ENCODE results near the gene TOPBP1. TPM values are rescaled to one million over a fixed set of nuclear protein-coding genes. Genes with fewer than 3 reads are reported as not detected.

TOPBP1 gene
- total RNA-seq (2011; cell fraction: chromatin; rRNA removed; ENCODE audit: low replicate concordance): 71.2 and 213 TPM in 2 replicates
- 22.3 and 38.2 TPM in 2 replicates for total RNA-seq (2011; cell fraction: nucleolus; rRNA removed)
- 59.8 and 75.6 TPM in 2 replicates for total RNA-seq (2011; cell fraction: nucleoplasm; rRNA removed)
- total RNA-seq (2014; rRNA removed): 46.1 and 46.7 TPM in 2 replicates
- 74.4 and 78.9 TPM in 2 replicates for total RNA-seq (2014; rRNA removed; fragmentation: Illumina TruSeq; extraction: Trizol)
- 76.8 and 77.6 TPM in 2 replicates for total RNA-seq (2015; rRNA removed; fragmentation: Illumina TruSeq; extraction: Trizol)
- 44.7 and 49.1 TPM in 2 replicates for total RNA-seq (2021)
- 72.3 and 77.3 TPM in 2 replicates for polyA plus RNA-seq (2011; rRNA removed)
- 16.0 and 31.2 TPM in 2 replicates for polyA plus RNA-seq (2011; cell fraction: cytosol; rRNA removed)
- 133 and 184 TPM in 2 replicates for polyA plus RNA-seq (2011; cell fraction: nucleus; rRNA removed)
- polyA plus RNA-seq (2012): 30.5 and 31.8 TPM in 2 replicates
- polyA plus RNA-seq (2014; fragmentation: Illumina TruSeq; extraction: Trizol): 51.9 and 58.2 TPM in 2 replicates
- polyA plus RNA-seq (2014; fragmentation: Nextera tagmentation; extraction: Ambion mirVana): 10 to 100 TPM; 16.6 to 20.1 TPM
- 45.3 and 59.7 TPM in 2 replicates for polyA plus RNA-seq (2014; rRNA removed)
- polyA minus RNA-seq (2011; rRNA and poly(A)+ RNA removed): 112 and 113 TPM in 2 replicates
- polyA minus RNA-seq (2011; cell fraction: cytosol; rRNA and poly(A)+ RNA removed): 26.3 and 28.6 TPM in 2 replicates
- polyA minus RNA-seq (2011; cell fraction: nucleus; rRNA and poly(A)+ RNA removed): 56.1 and 101 TPM in 2 replicates
- percentile 84 among the genes with signal in this experiment for Bru-seq, nascent RNA
- percentile 93 among the genes with signal in this experiment for BruChase-seq, experiment 1, labeled RNA remaining after a 2-hour chase
- BruChase-seq, experiment 2, labeled RNA remaining after a 6-hour chase: percentile 93 among the genes with signal in this experiment
- long read RNA-seq, experiment 1, full-length matches to known transcripts: 65 of 141 reads
- long read RNA-seq, experiment 1, partial matches to known transcripts: 49 of 141 reads
- long read RNA-seq, experiment 1, other reads (novel, unspliced or antisense): 27 of 141 reads
- long read RNA-seq, experiment 2, full-length matches to known transcripts: 6 of 35 reads
- long read RNA-seq, experiment 2, partial matches to known transcripts: 9 of 35 reads
- long read RNA-seq, experiment 2, other reads (novel, unspliced or antisense): 20 of 35 reads
- long read RNA-seq, experiment 3, full-length matches to known transcripts: 1 of 1 reads
- long read RNA-seq, experiment 3, partial matches to known transcripts: 0 of 1 reads
- long read RNA-seq, experiment 3, other reads (novel, unspliced or antisense): 0 of 1 reads

DNA sequence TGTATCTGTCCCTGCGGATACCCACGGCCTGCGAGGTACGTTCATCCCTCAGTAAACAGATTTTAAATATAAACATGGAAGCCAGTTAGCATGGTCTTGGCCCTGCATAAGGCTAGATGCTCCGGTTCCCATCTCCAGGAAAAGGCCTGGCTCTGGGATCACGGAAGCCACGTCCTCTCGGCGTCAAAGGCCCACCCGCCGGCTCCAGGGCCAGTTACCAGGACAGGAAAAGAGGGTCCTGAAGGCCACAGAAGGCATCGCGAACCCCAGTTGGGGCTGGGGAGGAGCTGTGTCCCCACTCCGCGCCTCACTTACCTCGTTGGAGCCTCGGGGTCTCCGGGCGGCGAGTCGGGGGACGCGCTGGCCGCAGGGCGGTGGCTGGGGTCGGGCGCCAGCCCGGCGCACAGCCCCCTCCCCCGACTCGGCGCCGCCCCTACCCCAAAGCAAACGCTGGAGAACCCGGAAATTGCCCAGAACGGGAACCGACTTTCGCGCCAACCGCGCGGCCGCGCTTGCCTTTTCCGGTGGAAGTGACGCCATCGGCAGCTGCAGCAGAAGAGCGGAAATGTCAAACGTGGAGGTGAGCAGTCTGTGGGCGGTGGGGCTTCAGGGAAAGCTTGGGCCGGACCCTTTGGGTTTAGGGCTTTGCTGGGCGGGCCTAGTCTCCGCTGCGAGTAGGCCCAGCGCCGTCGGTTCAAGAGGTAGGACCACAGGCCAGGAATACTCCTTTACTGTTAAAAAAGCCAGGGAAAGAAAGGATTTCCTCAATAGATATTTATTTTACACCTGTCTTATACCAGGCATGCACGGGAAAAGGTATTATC is at the start of gene TOPBP1:
Gene TOPBP1, minus strand, starts transcription at position 488 of the 824 bp plus-strand sequence. CDS start 814 bp downstream, outside the sequence.
- WGBS (ENCODE audit: insufficient coverage, low coverage, missing lambda C conversion rate): under 1% methylated on average over 25 of the region's 58 CpGs
- ChIA-PET POLR2A (interaction anchor here (0.6 to 1.6 kb wide), 6 partner anchors 11 to 153 kb away, joined by 3 to 5 read pairs (median 4); no protein-coding TSS in a partner anchor), CTCF (ENCODE audit: low intra/inter-chr PET ratio) (interaction anchor here (1.1 kb wide), 1 partner anchor 265 kb away, joined by 3 read pairs; no protein-coding TSS in a partner anchor)
- in situ Hi-C loops (cut with MboI): loop anchor here (25.0 kb wide), 1 partner anchor 251 kb away; no protein-coding TSS in a partner anchor
- FAIRE-seq: peak; percentile 77
- Histone ChIP-seq H3K27ac (ENCODE audit: extremely low read depth, low read depth, low read length) (peak within 1 kb of the TSS; percentile 97), H3K27me3 (ENCODE audit: control insufficient read depth in 2 of 2, insufficient read depth in 2 of 2, low read length in 2 of 2) (no peaks in the 10 kb centered on the region), H4K20me1 (replicated peaks; ENCODE audit: control insufficient read depth, insufficient read depth, low read length) (no peaks in the 10 kb centered on the region), H3K36me3 (ENCODE audit: control insufficient read depth, insufficient read depth, low read length) (peaks cover 34% of the 10 kb centered on the region; the same call in 2 of the 3 replicates), H3K9ac (ENCODE audit: insufficient read depth in 1 of 2, low read depth in 2 of 2, low read length in 2 of 2) (peak within 1 kb of the TSS; percentile 98 to 100), H3K9me1 (ENCODE audit: control insufficient read depth, insufficient read depth, low read length) (no peaks in the 10 kb centered on the region), H3K4me2 (ENCODE audit: insufficient read depth, low read length) (peak within 1 kb of the TSS; percentile 93), H3K9me3 (replicated peaks; ENCODE audit: control insufficient read depth, insufficient read depth, low read depth, low read length) (no peaks in the 10 kb centered on the region), H3K79me2 (ENCODE audit: control insufficient read depth, insufficient read depth, low read length) (peaks cover 46% of the 10 kb centered on the region), H3K4me1 (replicated peaks in 1 of 2; ENCODE audit: control insufficient read depth in 2 of 2, insufficient read depth in 2 of 2, low read length in 2 of 2) (peaks cover 0 to 15% of the 10 kb centered on the region in 2 experiments; a peak in 2 of 5 replicates), H2AFZ (ENCODE audit: low read depth, low read length) (peak within 1 kb of the TSS; percentile 87), H3K4me3 (peak within 1 kb of the TSS; percentile 99)
- intact Hi-C loops (cut with micrococcal nuclease): loop anchor here (2.0 to 5.0 kb wide), 3 partner anchors 86 to 241 kb away; partner anchors contain the start of genes SRPRB and TF
- peak; percentile 89 for ATAC-seq
- BruUV-seq (replicated peaks): TSS peak; percentile 66
- DNase-seq (ENCODE audit: extremely low read depth in 1 of 4, low spot score in 3 of 4): peak; percentile 63 to 90 (median 72)
- TF ChIP-seq ETV5 (CRISPR knock-in tag; IDR thresholded peaks at IDR 0.05; ENCODE audit: low read depth) (peak; percentile 63), ZNF668 (CRISPR knock-in tag; IDR thresholded peaks at IDR 0.05) (no peak), PHF20 (IDR thresholded peaks at IDR 0.05; ENCODE audit: partially characterized antibody) (peak; percentile 71), NFIX (CRISPR knock-in tag; IDR thresholded peaks at IDR 0.05; ENCODE audit: low read depth) (no peak), E2F8 (IDR thresholded peaks at IDR 0.05; ENCODE audit: low read depth, partially characterized antibody) (peak; percentile 97), SNRNP70 (optimal IDR thresholded peaks at IDR 0.05; ENCODE audit: low read depth, low read length) (no peak), E2F3 (CRISPR knock-in tag; IDR thresholded peaks at IDR 0.05) (peak; percentile 82; the same call in 1 of the 2 replicates), JUND (IDR thresholded peaks at IDR 0.05; ENCODE audit: borderline replicate concordance, low read depth, low read length) (peak; percentile 78), JUND (tag; IDR thresholded peaks at IDR 0.05; ENCODE audit: borderline replicate concordance, low read depth, low read length) (peak; percentile 48; the same call in 1 of the 3 replicates), EP400 (IDR thresholded peaks at IDR 0.05) (peak; percentile 83)
